ENCODE measurements around the gene FBXO39. TPM values are rescaled to one million over a fixed set of nuclear protein-coding genes. Genes with fewer than 3 reads are reported as not detected.

The FBXO39 gene
- total RNA-seq, result 0.19 and 5.9 TPM in 2 replicates

DNA sequence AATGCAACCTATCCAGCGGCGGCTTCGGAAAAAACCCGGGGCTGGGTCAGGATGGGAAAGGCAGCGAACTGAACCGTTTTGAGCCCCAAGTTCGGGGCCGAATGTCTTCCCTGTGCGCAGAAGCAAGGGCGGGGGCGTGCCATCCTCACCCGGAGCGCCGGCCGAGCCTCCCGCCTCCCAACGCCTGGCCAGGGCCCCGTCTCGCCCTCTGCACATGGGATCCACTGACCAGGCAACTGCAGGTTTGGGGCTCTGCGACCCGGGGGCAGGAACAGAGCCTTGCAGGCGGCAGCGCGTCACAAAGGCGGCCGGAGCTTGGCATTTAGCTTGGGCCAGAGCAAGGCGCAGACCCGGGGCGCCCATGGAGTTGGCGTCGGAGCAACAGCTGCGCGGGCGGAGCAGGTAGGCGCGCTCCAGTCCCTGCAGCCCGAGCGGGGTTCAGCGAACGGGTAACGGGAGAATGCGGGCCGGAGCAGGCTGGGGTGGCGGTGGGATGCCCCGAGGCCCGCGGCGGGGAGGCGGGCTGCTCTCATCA, at the start of gene FBXO39:
Gene FBXO39 (plus strand): TSS at position 345 of the 535 bp plus-strand sequence. CDS start 3,654 bp downstream, outside the sequence.

GRCh38 chr17:6755731-6756184, 20.3 kb upstream of the FBXO39 start, which contains the start of gene XAF1:
Gene XAF1 (plus strand): TSS chr17:6756046. CDS start chr17:6756079, 33 bp downstream.

GRCh38 chr17:6831661-6832263, 55.7 kb downstream of the FBXO39 start, which contains the start of gene TEKT1:
Gene TEKT1 (minus strand): TSS chr17:6831729. CDS start chr17:6830376, 1,353 bp downstream.

Small RNAs within 50 kb of the gene (small RNA-seq; reads per million reads assigned to genes)
- not detected for gene AC004706.2

Other genes with a start within 250 kb of the FBXO39 start
- gene PITPNM3, start 219.7 kb upstream of the FBXO39 start, total RNA-seq, result 1.1 and 1.3 TPM in 2 replicates
- 18.0 and 18.6 TPM in 2 replicates for gene KIAA0753, start 135.5 kb upstream of the FBXO39 start, total RNA-seq
- 110 and 117 TPM in 2 replicates for gene TXNDC17, start 135.2 kb upstream of the FBXO39 start, total RNA-seq
- 8.5 and 10.8 TPM in 2 replicates for gene MED31, start 124.6 kb upstream of the FBXO39 start, total RNA-seq
- gene C17orf100, start 124.5 kb upstream of the FBXO39 start, total RNA-seq, result 0.33 and 0.67 TPM in 2 replicates
- gene SLC13A5, start 62.8 kb upstream of the FBXO39 start, total RNA-seq, result not detected in 2 replicates
- gene XAF1, start 20.2 kb upstream of the FBXO39 start, total RNA-seq, result 2.0 and 2.3 TPM in 2 replicates
- gene TEKT1, start 55.5 kb downstream of the FBXO39 start, total RNA-seq, result not detected in 2 replicates
- gene ALOX12, start 219.8 kb downstream of the FBXO39 start, total RNA-seq, result not detected in 2 replicates
- 52.9 and 85.6 TPM in 2 replicates for gene RNASEK, start 236.4 kb downstream of the FBXO39 start, total RNA-seq
- gene BCL6B, start 246.8 kb downstream of the FBXO39 start, total RNA-seq, result 171 and 175 TPM in 2 replicates